B cell (primary cell): ENCODE measurements around the gene SPHKAP. TPM values are rescaled to one million over a fixed set of nuclear protein-coding genes. Genes with fewer than 3 reads are reported as not detected.

Experiments used
- ATAC-seq: fragments of 200-7000 bp; cut with Tn5 transposase; one replicate; pipeline ENCODE4 v1.10.0; 2021; ENCODE audit warnings: low read depth, mild to moderate bottlenecking, moderate number of reproducible peaks, moderate library complexity
- CTCF ChIA-PET: fragments of 350-600 bp; sonication (Branson Sonifier 250); formaldehyde crosslinking; loops from one replicate; lab custom pipeline; 2021; ENCODE audit warnings: antibody characterized with exemption, inconsistent platforms; lab: Charles Lee
- POLR2A ChIA-PET: fragments of 350-600 bp; sonication (Branson Sonifier 250); formaldehyde crosslinking; loops from one replicate; lab custom pipeline; 2021; ENCODE audit warnings: antibody characterized with exemption; lab: Charles Lee
- DNase-seq: peaks from one replicate; pipeline ENCODE4 v3.0.0; 2013
- H2AFZ ChIP-seq: 2 replicates; pipeline ENCODE4 v1.6.1; 2012; ENCODE audit warnings: mild to moderate bottlenecking, low read depth, low read length; ENCODE audit not compliant: insufficient read depth, poor library complexity, severe bottlenecking
- H3K27ac ChIP-seq, 2 donors: 1 replicate in 1 of 2; 2 replicates in 1 of 2; pipeline ENCODE4 v1.5.1; 2012 to 2013; ENCODE audit warnings: low read length in 2 of 2, mild to moderate bottlenecking in 2 of 2, moderate library complexity in 1 of 2
- H3K27me3 ChIP-seq, 4 experiments: fragments of 200-600 bp in 1 of 4; sonication (generic) in 1 of 4; replicated peaks in 1 of 4; 1 replicate in 2 of 4; 2 replicates in 2 of 4; pipeline versions ENCODE4 v1.6.1 to v1.7.0; 2013 to 2016; ENCODE audit warnings: low read length in 3 of 4, mild to moderate bottlenecking in 2 of 4, mixed read lengths in 1 of 4, moderate library complexity in 1 of 4; ENCODE audit not compliant: insufficient read depth in 4 of 4, control insufficient read depth in 3 of 4; ENCODE audit errors: control extremely low read depth in 1 of 4
- H3K36me3 ChIP-seq, 2 experiments: replicated peaks in 1 of 2; 1 replicate in 1 of 2; 2 replicates in 1 of 2; pipeline versions ENCODE4 v1.6.1 to v1.7.1; 2013; ENCODE audit warnings: low read length in 1 of 2; ENCODE audit not compliant: insufficient read depth in 2 of 2, control insufficient read depth in 1 of 2; ENCODE audit errors: control extremely low read depth in 1 of 2, extremely low read depth in 1 of 2
- H3K4me1 ChIP-seq, 2 donors: fragments of 200-600 bp in 1 of 2; sonication (generic) in 1 of 2; 1 replicate in 1 of 2; 2 replicates in 1 of 2; pipeline versions ENCODE4 v1.5.1 to v1.6.1; 2013 to 2017; ENCODE audit warnings: low read length in 2 of 2; ENCODE audit not compliant: control insufficient read depth in 2 of 2, insufficient read depth in 2 of 2
- H3K4me2 ChIP-seq: replicated peaks from 2 replicates; pipeline ENCODE3; 2012; ENCODE audit warnings: mild to moderate bottlenecking, low read depth, low read length; ENCODE audit not compliant: poor library complexity, severe bottlenecking
- H3K4me3 ChIP-seq, 5 experiments: fragments of 200-600 bp in 1 of 5; sonication (generic) in 1 of 5; 1 replicate in 3 of 5; 2 replicates in 2 of 5; pipeline versions ENCODE4 v1.5.1 to v1.7.0; 2011 to 2016; ENCODE audit warnings: low read length in 4 of 5, mild to moderate bottlenecking in 4 of 5, low read depth in 2 of 5, control low read depth in 1 of 5, moderate library complexity in 1 of 5; ENCODE audit not compliant: insufficient read depth in 1 of 5; ENCODE audit errors: control extremely low read depth in 1 of 5, extremely low read depth in 1 of 5
- H3K79me2 ChIP-seq: fragments of 200-600 bp; sonication (generic); one replicate; pipeline ENCODE4 v1.6.0; 2016; ENCODE audit warnings: low read length; ENCODE audit not compliant: control insufficient read depth, insufficient read depth
- H3K9ac ChIP-seq: fragments of 200-600 bp; sonication (generic); 2 replicates; pipeline ENCODE4 v1.6.1; 2017; ENCODE audit warnings: mild to moderate bottlenecking, low read length, moderate library complexity
- H3K9me3 ChIP-seq, 3 donors: one replicate each; pipeline versions ENCODE4 v1.6.1 to v1.7.1; 2013; ENCODE audit warnings: low read length in 2 of 3; ENCODE audit not compliant: control insufficient read depth in 2 of 3, insufficient read depth in 1 of 3; ENCODE audit errors: control extremely low read depth in 1 of 3
- H4K20me1 ChIP-seq: 2 replicates; pipeline ENCODE4 v1.6.0; 2012; ENCODE audit warnings: mild to moderate bottlenecking, low read length; ENCODE audit not compliant: insufficient read depth, control insufficient read depth, poor library complexity, severe bottlenecking
- H3K27ac Mint-ChIP-seq: one replicate; pipeline ENCODE4 v1.8.0; 2021; ENCODE audit warnings: mixed read lengths
- H3K27me3 Mint-ChIP-seq: one replicate; pipeline ENCODE4 v1.8.0; 2021; ENCODE audit warnings: mixed read lengths
- H3K4me1 Mint-ChIP-seq: one replicate; pipeline ENCODE4 v1.8.0; 2021; ENCODE audit warnings: mixed read lengths
- H3K4me3 Mint-ChIP-seq: one replicate; pipeline ENCODE4 v1.8.0; 2021; ENCODE audit warnings: mixed read lengths
- H3K9me3 Mint-ChIP-seq: one replicate; pipeline ENCODE4 v1.8.0; 2022; ENCODE audit warnings: mixed read lengths; ENCODE audit not compliant: insufficient read depth
- EZH2 ChIP-seq: IDR thresholded peaks from 2 replicates; pipeline ENCODE4 v1.6.1; 2012; ENCODE audit warnings: borderline replicate concordance, low read depth, mild to moderate bottlenecking, moderate library complexity, low read length; ENCODE audit not compliant: insufficient read depth, poor library complexity, severe bottlenecking
- WGBS: methylation state at CpG from one replicate; pipeline ENCODE4 v1.1.5; 2013; ENCODE audit warnings: missing lambda C conversion rate; ENCODE audit not compliant: insufficient coverage; 5-methylcytosine and 5-hydroxymethylcytosine counted together
- intact Hi-C: fragments of 100-400 bp; cut with micrococcal nuclease; formaldehyde crosslinking; loops from one replicate; pipeline ENCODE4 v1.10.0; 2022
- polyA plus RNA-seq: library from polyadenylated mRNA; depleted of rRNA; stranded (reverse); fragments of >200 nt; gene quantifications from 2 replicates; pipeline ENCODE4 v1.2.3, GENCODE V29; 2012
- total RNA-seq, 2 donors: library from RNA; stranded (reverse); fragments of 120-200 nt in 1 of 2; gene quantifications; 1 replicate in 1 of 2; 2 replicates in 1 of 2; pipeline versions ENCODE4 v1.2.3 to v1.2.4, GENCODE V29; 2013 to 2022
- TF ChIP-seq, protein P1 (sequence below): fragments of 200-600 bp; IDR thresholded peaks from one replicate; pipeline ENCODE4 v1.8.0; 2022; ENCODE audit warnings: antibody characterized with exemption, mild to moderate bottlenecking

SPHKAP gene
- total and polyA plus RNA-seq, 2 donors (not counting 1 experiment from before 2014, with no cell fraction given) = not detected

GRCh38 chr2:228157841-228158240 lies 23.6 kb downstream of the SPHKAP start:
- TF ChIP-seq EZH2 = no peak
- TF ChIP-seq, protein P1, sequence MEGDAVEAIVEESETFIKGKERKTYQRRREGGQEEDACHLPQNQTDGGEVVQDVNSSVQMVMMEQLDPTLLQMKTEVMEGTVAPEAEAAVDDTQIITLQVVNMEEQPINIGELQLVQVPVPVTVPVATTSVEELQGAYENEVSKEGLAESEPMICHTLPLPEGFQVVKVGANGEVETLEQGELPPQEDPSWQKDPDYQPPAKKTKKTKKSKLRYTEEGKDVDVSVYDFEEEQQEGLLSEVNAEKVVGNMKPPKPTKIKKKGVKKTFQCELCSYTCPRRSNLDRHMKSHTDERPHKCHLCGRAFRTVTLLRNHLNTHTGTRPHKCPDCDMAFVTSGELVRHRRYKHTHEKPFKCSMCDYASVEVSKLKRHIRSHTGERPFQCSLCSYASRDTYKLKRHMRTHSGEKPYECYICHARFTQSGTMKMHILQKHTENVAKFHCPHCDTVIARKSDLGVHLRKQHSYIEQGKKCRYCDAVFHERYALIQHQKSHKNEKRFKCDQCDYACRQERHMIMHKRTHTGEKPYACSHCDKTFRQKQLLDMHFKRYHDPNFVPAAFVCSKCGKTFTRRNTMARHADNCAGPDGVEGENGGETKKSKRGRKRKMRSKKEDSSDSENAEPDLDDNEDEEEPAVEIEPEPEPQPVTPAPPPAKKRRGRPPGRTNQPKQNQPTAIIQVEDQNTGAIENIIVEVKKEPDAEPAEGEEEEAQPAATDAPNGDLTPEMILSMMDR = no peak
- no peaks in the 10 kb centered on the region for H3K4me1 Mint-ChIP-seq
- Histone ChIP-seq H3K36me3 (no peaks in the 10 kb centered on the region), H3K4me3 (no peak overlapping the region), H3K4me1 (no peaks in the 10 kb centered on the region), H3K79me2 (no peaks in the 10 kb centered on the region), H3K9ac (no peak overlapping the region), H3K4me2 (no peak overlapping the region), H3K9me3 (no peaks in the 10 kb centered on the region), H3K27me3 (no peaks in the 10 kb centered on the region), H2AFZ (no peak overlapping the region), H3K27ac (no peak overlapping the region), H4K20me1 (no peaks in the 10 kb centered on the region)
- ChIA-PET POLR2A (no interaction called here), CTCF (no interaction called here)
- H3K4me3 Mint-ChIP-seq = no peak overlapping the region
- DNase-seq (no peak), ATAC-seq (no peak)
- H3K27ac Mint-ChIP-seq = no peak overlapping the region
- intact Hi-C loops = no loop called here
- peaks cover 8% of the 10 kb centered on the region for H3K9me3 Mint-ChIP-seq
- no peaks in the 10 kb centered on the region for H3K27me3 Mint-ChIP-seq

DNA sequence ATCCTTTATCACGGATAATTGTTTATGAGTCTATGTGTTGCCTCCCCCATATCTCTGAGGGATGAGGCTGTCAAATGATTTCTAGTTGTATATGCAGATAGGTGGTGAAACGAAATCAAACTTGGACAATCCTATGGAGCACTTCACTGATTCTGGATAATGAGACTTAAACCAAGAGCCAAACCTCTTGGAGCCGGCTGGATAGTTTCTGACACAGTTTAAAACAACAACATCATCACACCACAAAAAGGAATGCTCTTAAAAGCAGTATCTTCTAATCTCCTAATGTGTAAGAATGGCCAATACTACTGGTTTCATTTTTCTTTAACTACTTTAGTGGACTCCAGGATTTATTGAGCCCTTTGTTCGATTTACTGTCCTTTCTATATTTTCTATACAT lies 36.5 kb downstream of the SPHKAP start:
- Mint-ChIP-seq H3K4me1 (no peaks in the 10 kb centered on the region), H3K27ac (no peak overlapping the region), H3K27me3 (no peaks in the 10 kb centered on the region), H3K9me3 (peaks cover 2% of the 10 kb centered on the region), H3K4me3 (no peak overlapping the region)
- no peaks in the 10 kb centered on the region for H4K20me1 ChIP-seq
- no peak for ATAC-seq
- CTCF ChIA-PET = no interaction called here
- H2AFZ ChIP-seq = no peak overlapping the region
- no peak for DNase-seq
- TF ChIP-seq, protein P1 = no peak
- no peak for TF ChIP-seq EZH2
- intact Hi-C loops = no loop called here
- POLR2A ChIA-PET = no interaction called here
- H3K4me1 ChIP-seq = no peaks in the 10 kb centered on the region
- H3K79me2 ChIP-seq = no peaks in the 10 kb centered on the region
- H3K4me2 ChIP-seq = no peak overlapping the region
- no peaks in the 10 kb centered on the region for H3K27me3 ChIP-seq
- H3K4me3 ChIP-seq = no peak overlapping the region
- no peak overlapping the region for H3K9ac ChIP-seq
- H3K9me3 ChIP-seq = peaks cover 0 to under 1% (median 0%) of the 10 kb centered on the region in 3 donors
- H3K27ac ChIP-seq = no peak overlapping the region
- H3K36me3 ChIP-seq = no peaks in the 10 kb centered on the region
- no CpG with 5 or more reads among the region's 4 CpGs for WGBS
